Measurements from ENCODE around the gene DNAH17.

Gene DNAH17

DNA sequence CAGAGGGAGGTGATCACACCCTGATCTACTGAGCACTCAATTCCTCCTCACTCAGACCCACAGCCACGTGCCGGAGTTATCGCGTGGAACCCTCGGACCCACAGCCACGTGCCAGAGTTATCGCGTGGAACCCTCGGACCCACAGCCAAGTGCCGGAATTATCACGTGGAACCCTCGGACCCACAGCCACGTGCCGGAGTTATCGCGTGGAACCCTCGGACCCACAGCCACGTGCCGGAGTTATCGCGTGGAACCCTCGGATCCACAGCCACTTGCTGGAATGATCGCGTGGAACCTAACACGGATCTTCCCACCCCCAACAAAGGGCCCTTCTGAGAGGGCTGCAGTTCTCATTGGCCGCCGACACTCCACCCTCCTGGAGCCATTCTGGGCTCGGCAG lies 101.0 kb downstream of the DNAH17 start:
- H3K27ac ChIP-seq: no peak overlapping the region
- H3K9me3 ChIP-seq (ENCODE audit: severe bottlenecking): peaks cover 4% of the 10 kb centered on the region
- H3K36me3 ChIP-seq: no peaks in the 10 kb centered on the region
- no peak for DNase-seq
- H3K4me3 ChIP-seq (ENCODE audit: low read depth, low read length): no peak overlapping the region
- TF ChIP-seq, protein P1, sequence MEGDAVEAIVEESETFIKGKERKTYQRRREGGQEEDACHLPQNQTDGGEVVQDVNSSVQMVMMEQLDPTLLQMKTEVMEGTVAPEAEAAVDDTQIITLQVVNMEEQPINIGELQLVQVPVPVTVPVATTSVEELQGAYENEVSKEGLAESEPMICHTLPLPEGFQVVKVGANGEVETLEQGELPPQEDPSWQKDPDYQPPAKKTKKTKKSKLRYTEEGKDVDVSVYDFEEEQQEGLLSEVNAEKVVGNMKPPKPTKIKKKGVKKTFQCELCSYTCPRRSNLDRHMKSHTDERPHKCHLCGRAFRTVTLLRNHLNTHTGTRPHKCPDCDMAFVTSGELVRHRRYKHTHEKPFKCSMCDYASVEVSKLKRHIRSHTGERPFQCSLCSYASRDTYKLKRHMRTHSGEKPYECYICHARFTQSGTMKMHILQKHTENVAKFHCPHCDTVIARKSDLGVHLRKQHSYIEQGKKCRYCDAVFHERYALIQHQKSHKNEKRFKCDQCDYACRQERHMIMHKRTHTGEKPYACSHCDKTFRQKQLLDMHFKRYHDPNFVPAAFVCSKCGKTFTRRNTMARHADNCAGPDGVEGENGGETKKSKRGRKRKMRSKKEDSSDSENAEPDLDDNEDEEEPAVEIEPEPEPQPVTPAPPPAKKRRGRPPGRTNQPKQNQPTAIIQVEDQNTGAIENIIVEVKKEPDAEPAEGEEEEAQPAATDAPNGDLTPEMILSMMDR (IDR thresholded peaks at IDR 0.05; ENCODE audit: low read depth, low read length): no peak
- no peaks in the 10 kb centered on the region for H3K27me3 ChIP-seq (ENCODE audit: insufficient read depth, low read depth, severe bottlenecking)

DNA sequence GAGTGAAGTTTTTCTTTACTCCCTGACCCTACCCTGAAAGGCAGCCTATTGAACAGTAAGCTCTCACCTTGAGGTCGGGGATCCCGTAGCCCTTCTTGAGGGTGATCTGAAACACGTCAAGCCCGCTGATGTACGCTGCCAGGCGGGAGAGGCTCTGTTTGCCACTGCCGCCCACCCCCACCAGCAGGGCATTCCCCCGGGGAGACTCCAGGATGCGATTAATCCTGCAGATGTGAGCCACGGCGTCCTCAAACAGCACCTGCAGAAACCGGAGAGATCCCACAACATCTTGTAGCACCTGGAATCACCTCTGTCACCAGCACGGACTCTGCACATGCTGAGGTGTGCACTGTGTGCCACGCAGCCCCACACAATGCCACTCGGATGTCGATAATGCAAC lies 102.0 kb downstream of the DNAH17 start:
- TF ChIP-seq, protein P1 (IDR thresholded peaks at IDR 0.05; ENCODE audit: low read depth, low read length): no peak
- DNase-seq: no peak
- Histone ChIP-seq H3K4me3 (ENCODE audit: low read depth, low read length) (no peak overlapping the region), H3K9me3 (ENCODE audit: severe bottlenecking) (peaks cover 4% of the 10 kb centered on the region), H3K27ac (no peak overlapping the region), H3K36me3 (no peaks in the 10 kb centered on the region), H3K27me3 (ENCODE audit: insufficient read depth, low read depth, severe bottlenecking) (no peaks in the 10 kb centered on the region)

DNA sequence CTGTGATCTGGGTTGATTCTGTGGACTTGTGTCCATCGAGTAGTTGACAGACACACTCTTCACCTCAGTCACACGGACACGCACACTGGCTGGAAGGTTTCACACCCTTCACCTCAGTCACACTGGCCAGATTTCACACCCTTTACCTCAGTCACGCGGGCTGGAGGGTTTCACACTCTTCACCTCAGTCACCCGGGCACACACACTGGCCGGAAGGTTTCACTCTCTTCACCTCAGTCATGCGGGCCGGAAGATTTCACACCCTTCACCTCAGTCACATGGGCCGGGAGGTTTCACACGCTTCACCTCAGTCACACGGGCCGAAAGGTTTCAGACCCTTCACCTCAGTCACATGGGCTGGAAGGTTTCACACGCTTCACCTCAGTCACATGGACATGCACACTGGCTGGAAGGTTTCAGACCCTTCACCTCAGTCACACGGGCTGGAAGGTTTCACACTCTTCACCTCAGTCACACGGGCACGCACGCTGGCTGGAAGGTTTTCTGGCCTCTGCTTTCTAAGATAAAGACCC lies 102.5 kb downstream of the DNAH17 start:
- TF ChIP-seq, protein P1 (IDR thresholded peaks at IDR 0.05; ENCODE audit: low read depth, low read length): no peak
- Histone ChIP-seq H3K36me3 (no peaks in the 10 kb centered on the region), H3K27ac (no peak overlapping the region), H3K27me3 (ENCODE audit: insufficient read depth, low read depth, severe bottlenecking) (no peaks in the 10 kb centered on the region), H3K4me3 (ENCODE audit: low read depth, low read length) (no peak overlapping the region), H3K9me3 (ENCODE audit: severe bottlenecking) (peaks cover 4% of the 10 kb centered on the region)
- DNase-seq: no peak

DNA sequence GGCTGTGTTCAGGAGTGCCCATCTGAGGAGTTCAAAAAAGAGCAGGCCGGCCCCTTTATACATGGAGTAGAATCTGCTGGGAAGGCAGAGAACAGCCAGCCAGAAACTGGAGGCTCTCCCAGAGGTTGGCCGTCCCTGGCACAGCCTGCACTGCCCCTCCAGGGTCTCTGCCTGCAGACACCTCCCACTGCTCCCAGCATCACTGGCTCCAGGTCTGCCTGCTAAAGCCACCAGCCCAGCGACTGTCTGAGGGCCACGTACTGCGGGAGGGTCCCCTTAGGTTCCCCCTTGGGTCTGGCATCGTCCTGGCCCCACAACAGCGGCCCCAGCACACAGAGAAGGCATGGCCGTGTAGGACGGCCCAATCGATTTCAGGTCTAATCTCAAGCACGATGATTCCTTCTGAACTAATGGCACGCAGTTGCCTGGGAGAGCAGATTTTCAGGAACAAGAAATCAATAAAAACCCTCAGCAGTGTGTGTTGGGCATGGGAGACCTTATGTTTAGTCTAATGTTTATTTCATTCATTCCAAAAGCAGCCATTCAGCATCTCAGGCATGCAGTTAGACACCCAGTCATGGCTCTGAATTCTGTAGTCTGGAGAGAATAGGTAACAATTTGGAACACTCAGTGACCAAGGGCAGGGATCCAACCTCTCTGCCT lies 103.1 kb downstream of the DNAH17 start:
- Histone ChIP-seq H3K27ac (no peak overlapping the region), H3K27me3 (ENCODE audit: insufficient read depth, low read depth, severe bottlenecking) (no peaks in the 10 kb centered on the region), H3K9me3 (ENCODE audit: severe bottlenecking) (peaks cover 8% of the 10 kb centered on the region), H3K36me3 (no peaks in the 10 kb centered on the region), H3K4me3 (ENCODE audit: low read depth, low read length) (no peak overlapping the region)
- TF ChIP-seq, protein P1 (IDR thresholded peaks at IDR 0.05; ENCODE audit: low read depth, low read length): no peak
- no peak for DNase-seq

DNA sequence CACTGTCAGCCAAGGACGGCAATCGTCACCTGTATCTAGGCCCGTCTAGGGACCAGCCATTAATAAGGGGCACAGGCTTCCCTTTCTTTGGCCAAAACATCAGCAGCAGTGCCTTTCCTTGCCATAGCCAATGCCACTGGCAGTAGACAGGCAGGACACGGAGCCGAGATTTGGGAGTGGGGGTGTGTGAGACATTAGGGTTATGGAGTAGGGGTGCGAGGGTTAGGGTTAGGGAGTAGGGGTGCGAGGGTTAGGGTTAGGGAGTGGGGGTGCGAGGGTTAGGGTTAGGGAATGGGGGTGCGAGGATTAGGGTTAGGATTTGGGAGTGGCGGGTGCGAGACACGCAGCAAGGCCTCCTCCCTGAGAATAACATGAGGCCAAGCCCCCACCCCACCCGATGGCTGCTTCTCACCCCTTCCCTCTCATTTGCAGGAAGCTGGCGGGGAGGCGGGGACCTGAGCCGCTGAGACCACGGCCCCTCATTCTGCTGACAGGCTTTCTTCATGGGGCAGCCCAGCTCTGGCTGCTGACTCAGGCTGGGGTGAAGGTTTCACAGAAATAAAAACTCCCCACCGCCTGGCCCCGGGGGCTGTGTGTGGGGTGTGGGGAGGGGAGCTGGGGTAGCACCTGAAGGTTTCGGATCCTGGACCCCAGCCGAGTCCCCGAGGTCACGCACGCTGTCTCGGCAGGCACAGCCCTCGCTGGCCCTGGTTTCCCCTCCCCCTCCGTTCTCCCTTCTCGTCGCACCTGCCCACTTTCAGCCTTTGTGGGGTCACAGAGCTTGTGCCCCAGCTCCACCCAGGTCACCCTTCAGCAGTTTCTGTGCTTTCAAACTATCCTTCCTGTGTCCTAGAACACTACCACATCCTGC lies 104.9 kb downstream of the DNAH17 start:
- Histone ChIP-seq H3K36me3 (no peaks in the 10 kb centered on the region), H3K4me3 (ENCODE audit: low read depth, low read length) (no peak overlapping the region), H3K27ac (peak overlapping the region; percentile 47), H3K27me3 (ENCODE audit: insufficient read depth, low read depth, severe bottlenecking) (no peaks in the 10 kb centered on the region), H3K9me3 (ENCODE audit: severe bottlenecking) (peaks cover 5% of the 10 kb centered on the region)
- TF ChIP-seq, protein P1 (IDR thresholded peaks at IDR 0.05; ENCODE audit: low read depth, low read length): no peak
- no peak for DNase-seq

Measured in WERI-Rb-1 (cell line).